Transverse colon (tissue), 4 donors: ENCODE measurements around the gene SF3B6.

Experiments
- EP300 ChIP-seq: sonication (generic); formaldehyde crosslinking; IDR thresholded peaks from one replicate; pipeline ENCODE4 v1.6.1; 2017; ENCODE audit warnings: antibody characterized with exemption, low read depth
- POLR2A ChIP-seq: fragments of 450-650 bp; IDR thresholded peaks from one replicate; pipeline ENCODE4 v1.6.1; 2016; ENCODE audit warnings: antibody characterized with exemption, mild to moderate bottlenecking, moderate library complexity
- POLR2AphosphoS5 ChIP-seq, 3 donors: sonication (generic); formaldehyde crosslinking; IDR thresholded peaks; one replicate each; pipeline ENCODE4 v1.6.1; 2016; ENCODE audit warnings: antibody characterized with exemption in 3 of 3
- TF ChIP-seq, protein P1 (sequence below), 5 experiments: fragments of 200-600 bp in 3 of 5; fragments of 450-650 bp in 2 of 5; sonication (generic) in 3 of 5; IDR thresholded peaks; 1 replicate in 2 of 5; 2 replicates in 3 of 5; pipeline ENCODE4 v1.5.1; 2016 to 2017; ENCODE audit warnings: antibody characterized with exemption in 5 of 5, inconsistent platforms in 3 of 5, mild to moderate bottlenecking in 2 of 5, moderate library complexity in 1 of 5

DNA sequence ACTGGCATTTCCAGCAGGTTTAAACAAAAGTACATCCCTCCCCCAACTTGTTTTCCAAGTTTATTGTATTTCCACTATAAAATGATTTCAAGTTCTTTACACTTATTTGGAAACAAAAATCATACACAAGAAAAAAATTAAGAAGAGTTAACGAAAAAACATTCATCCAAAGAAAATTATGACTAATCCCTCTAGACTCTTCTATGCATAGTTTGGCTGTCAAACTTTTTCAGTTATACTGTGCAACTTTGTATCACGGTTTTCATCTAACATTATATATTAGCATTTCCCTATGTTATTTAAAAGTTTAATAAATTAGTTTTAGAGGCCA lies 29.6 kb downstream of the SF3B6 start:
- TF ChIP-seq, protein P1, sequence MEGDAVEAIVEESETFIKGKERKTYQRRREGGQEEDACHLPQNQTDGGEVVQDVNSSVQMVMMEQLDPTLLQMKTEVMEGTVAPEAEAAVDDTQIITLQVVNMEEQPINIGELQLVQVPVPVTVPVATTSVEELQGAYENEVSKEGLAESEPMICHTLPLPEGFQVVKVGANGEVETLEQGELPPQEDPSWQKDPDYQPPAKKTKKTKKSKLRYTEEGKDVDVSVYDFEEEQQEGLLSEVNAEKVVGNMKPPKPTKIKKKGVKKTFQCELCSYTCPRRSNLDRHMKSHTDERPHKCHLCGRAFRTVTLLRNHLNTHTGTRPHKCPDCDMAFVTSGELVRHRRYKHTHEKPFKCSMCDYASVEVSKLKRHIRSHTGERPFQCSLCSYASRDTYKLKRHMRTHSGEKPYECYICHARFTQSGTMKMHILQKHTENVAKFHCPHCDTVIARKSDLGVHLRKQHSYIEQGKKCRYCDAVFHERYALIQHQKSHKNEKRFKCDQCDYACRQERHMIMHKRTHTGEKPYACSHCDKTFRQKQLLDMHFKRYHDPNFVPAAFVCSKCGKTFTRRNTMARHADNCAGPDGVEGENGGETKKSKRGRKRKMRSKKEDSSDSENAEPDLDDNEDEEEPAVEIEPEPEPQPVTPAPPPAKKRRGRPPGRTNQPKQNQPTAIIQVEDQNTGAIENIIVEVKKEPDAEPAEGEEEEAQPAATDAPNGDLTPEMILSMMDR (IDR thresholded peaks at IDR 0.05): no peak
- TF ChIP-seq EP300: no peak
- no peak for TF ChIP-seq POLR2A
- TF ChIP-seq POLR2AphosphoS5 (IDR thresholded peaks at IDR 0.05): no peak
